Measurements from ENCODE around the gene JCHAIN.

JCHAIN gene

GRCh38 chr4:70666369-70666768 lies at the start of gene JCHAIN:
JCHAIN (minus strand) TSS chr4:70666508; CDS start chr4:70666490, 18 bp downstream.
- Histone ChIP-seq H3K4me1 (ENCODE audit: insufficient read depth, low read length) (no peaks in the 10 kb centered on the region; the same call in 1 of the 2 replicates), H3K36me3 (ENCODE audit: insufficient read depth, low read length) (no peaks in the 10 kb centered on the region), H3K9ac (ENCODE audit: low read depth, low read length) (no peak within 1 kb of the TSS), H3K9me3 (ENCODE audit: control insufficient read depth, insufficient read depth, low read length) (no peaks in the 10 kb centered on the region)

- H3K9ac ChIP-seq (ENCODE audit: low read depth, low read length), result no peak overlapping the region
- H3K9me3 ChIP-seq (ENCODE audit: control insufficient read depth, insufficient read depth, low read length), result no peaks in the 10 kb centered on the region
- H3K36me3 ChIP-seq (ENCODE audit: insufficient read depth, low read length), result no peaks in the 10 kb centered on the region
- peaks cover 18% of the 10 kb centered on the region for H3K4me1 ChIP-seq (ENCODE audit: insufficient read depth, low read length)
These were observed 48.8 kb upstream of the JCHAIN start for GRCh38 chr4:70715097-70715496.

- Histone ChIP-seq H3K9ac (ENCODE audit: low read depth, low read length) (no peak overlapping the region), H3K36me3 (ENCODE audit: insufficient read depth, low read length) (no peaks in the 10 kb centered on the region), H3K4me1 (ENCODE audit: insufficient read depth, low read length) (peaks cover 18% of the 10 kb centered on the region), H3K9me3 (ENCODE audit: control insufficient read depth, insufficient read depth, low read length) (no peaks in the 10 kb centered on the region)
These were observed 48.0 kb upstream of the JCHAIN start for GRCh38 chr4:70714079-70714887.

- Histone ChIP-seq H3K36me3 (ENCODE audit: insufficient read depth, low read length) (no peaks in the 10 kb centered on the region), H3K9ac (ENCODE audit: low read depth, low read length) (no peak overlapping the region), H3K9me3 (ENCODE audit: control insufficient read depth, insufficient read depth, low read length) (no peaks in the 10 kb centered on the region), H3K4me1 (ENCODE audit: insufficient read depth, low read length) (peaks cover 18% of the 10 kb centered on the region)
These were observed 47.3 kb upstream of the JCHAIN start for GRCh38 chr4:70713453-70714078.

GRCh38 chr4:70712604-70713452 lies 46.5 kb upstream of the JCHAIN start:
- Histone ChIP-seq H3K4me1 (ENCODE audit: insufficient read depth, low read length) (peaks cover 18% of the 10 kb centered on the region), H3K9me3 (ENCODE audit: control insufficient read depth, insufficient read depth, low read length) (no peaks in the 10 kb centered on the region), H3K9ac (ENCODE audit: low read depth, low read length) (no peak overlapping the region), H3K36me3 (ENCODE audit: insufficient read depth, low read length) (no peaks in the 10 kb centered on the region)

GRCh38 chr4:70712150-70712549 lies 45.8 kb upstream of the JCHAIN start:
- Histone ChIP-seq H3K9me3 (ENCODE audit: control insufficient read depth, insufficient read depth, low read length) (no peaks in the 10 kb centered on the region), H3K36me3 (ENCODE audit: insufficient read depth, low read length) (no peaks in the 10 kb centered on the region), H3K9ac (ENCODE audit: low read depth, low read length) (no peak overlapping the region), H3K4me1 (ENCODE audit: insufficient read depth, low read length) (peaks cover 18% of the 10 kb centered on the region)

- no peak overlapping the region for H3K9ac ChIP-seq (ENCODE audit: low read depth, low read length)
- H3K9me3 ChIP-seq (ENCODE audit: control insufficient read depth, insufficient read depth, low read length), result no peaks in the 10 kb centered on the region
- H3K36me3 ChIP-seq (ENCODE audit: insufficient read depth, low read length), result no peaks in the 10 kb centered on the region
- peaks cover 20% of the 10 kb centered on the region for H3K4me1 ChIP-seq (ENCODE audit: insufficient read depth, low read length)
These were observed 45.3 kb upstream of the JCHAIN start for GRCh38 chr4:70711599-70711998.

- H3K9ac ChIP-seq (ENCODE audit: low read depth, low read length), result no peak overlapping the region
- H3K9me3 ChIP-seq (ENCODE audit: control insufficient read depth, insufficient read depth, low read length), result no peaks in the 10 kb centered on the region
- H3K4me1 ChIP-seq (ENCODE audit: insufficient read depth, low read length), result peaks cover 24% of the 10 kb centered on the region
- H3K36me3 ChIP-seq (ENCODE audit: insufficient read depth, low read length), result no peaks in the 10 kb centered on the region
These were observed 43.4 kb upstream of the JCHAIN start for GRCh38 chr4:70709611-70710205.

- Histone ChIP-seq H3K9me3 (ENCODE audit: control insufficient read depth, insufficient read depth, low read length) (no peaks in the 10 kb centered on the region), H3K4me1 (ENCODE audit: insufficient read depth, low read length) (0 out of 2 replicates have a peak, but pooled peaks cover 7% of the 10 kb centered on the region), H3K9ac (ENCODE audit: low read depth, low read length) (peak overlapping the region; percentile 87; the same call in 1 of the 2 replicates), H3K36me3 (ENCODE audit: insufficient read depth, low read length) (no peaks in the 10 kb centered on the region)
These were observed 40.2 kb upstream of the JCHAIN start for GRCh38 chr4:70706516-70706915.

- 0 out of 2 replicates have a peak, but pooled peaks cover 7% of the 10 kb centered on the region for H3K4me1 ChIP-seq (ENCODE audit: insufficient read depth, low read length)
- H3K9ac ChIP-seq (ENCODE audit: low read depth, low read length), result peak overlapping the region; percentile 87
- H3K36me3 ChIP-seq (ENCODE audit: insufficient read depth, low read length), result no peaks in the 10 kb centered on the region
- H3K9me3 ChIP-seq (ENCODE audit: control insufficient read depth, insufficient read depth, low read length), result no peaks in the 10 kb centered on the region
These were observed 39.7 kb upstream of the JCHAIN start for GRCh38 chr4:70706044-70706461.

- H3K9me3 ChIP-seq (ENCODE audit: control insufficient read depth, insufficient read depth, low read length), result no peaks in the 10 kb centered on the region
- peak overlapping the region; percentile 87 for H3K9ac ChIP-seq (ENCODE audit: low read depth, low read length)
- H3K4me1 ChIP-seq (ENCODE audit: insufficient read depth, low read length), result 0 out of 2 replicates have a peak, but pooled peaks cover 7% of the 10 kb centered on the region
- H3K36me3 ChIP-seq (ENCODE audit: insufficient read depth, low read length), result no peaks in the 10 kb centered on the region
These were observed 39.1 kb upstream of the JCHAIN start for GRCh38 chr4:70705183-70706043.

GRCh38 chr4:70704931-70705182 lies 38.5 kb upstream of the JCHAIN start:
- Histone ChIP-seq H3K36me3 (ENCODE audit: insufficient read depth, low read length) (no peaks in the 10 kb centered on the region), H3K4me1 (ENCODE audit: insufficient read depth, low read length) (0 out of 2 replicates have a peak, but pooled peaks cover 7% of the 10 kb centered on the region), H3K9ac (ENCODE audit: low read depth, low read length) (peak overlapping the region; percentile 87), H3K9me3 (ENCODE audit: control insufficient read depth, insufficient read depth, low read length) (no peaks in the 10 kb centered on the region)

- Histone ChIP-seq H3K9me3 (ENCODE audit: control insufficient read depth, insufficient read depth, low read length) (no peaks in the 10 kb centered on the region), H3K36me3 (ENCODE audit: insufficient read depth, low read length) (no peaks in the 10 kb centered on the region), H3K9ac (ENCODE audit: low read depth, low read length) (peak overlapping the region; percentile 87), H3K4me1 (ENCODE audit: insufficient read depth, low read length) (0 out of 2 replicates have a peak, but pooled peaks cover 7% of the 10 kb centered on the region)
These were observed 38.1 kb upstream of the JCHAIN start for GRCh38 chr4:70704215-70704930.

Data from ES-I3 (cell line).